Measurements from ENCODE around the gene TREX2.
A peak's percentile ranks its signal among the peaks of the same experiment; 100 is the strongest.

TREX2 gene, protein sequence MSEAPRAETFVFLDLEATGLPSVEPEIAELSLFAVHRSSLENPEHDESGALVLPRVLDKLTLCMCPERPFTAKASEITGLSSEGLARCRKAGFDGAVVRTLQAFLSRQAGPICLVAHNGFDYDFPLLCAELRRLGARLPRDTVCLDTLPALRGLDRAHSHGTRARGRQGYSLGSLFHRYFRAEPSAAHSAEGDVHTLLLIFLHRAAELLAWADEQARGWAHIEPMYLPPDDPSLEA

DNA sequence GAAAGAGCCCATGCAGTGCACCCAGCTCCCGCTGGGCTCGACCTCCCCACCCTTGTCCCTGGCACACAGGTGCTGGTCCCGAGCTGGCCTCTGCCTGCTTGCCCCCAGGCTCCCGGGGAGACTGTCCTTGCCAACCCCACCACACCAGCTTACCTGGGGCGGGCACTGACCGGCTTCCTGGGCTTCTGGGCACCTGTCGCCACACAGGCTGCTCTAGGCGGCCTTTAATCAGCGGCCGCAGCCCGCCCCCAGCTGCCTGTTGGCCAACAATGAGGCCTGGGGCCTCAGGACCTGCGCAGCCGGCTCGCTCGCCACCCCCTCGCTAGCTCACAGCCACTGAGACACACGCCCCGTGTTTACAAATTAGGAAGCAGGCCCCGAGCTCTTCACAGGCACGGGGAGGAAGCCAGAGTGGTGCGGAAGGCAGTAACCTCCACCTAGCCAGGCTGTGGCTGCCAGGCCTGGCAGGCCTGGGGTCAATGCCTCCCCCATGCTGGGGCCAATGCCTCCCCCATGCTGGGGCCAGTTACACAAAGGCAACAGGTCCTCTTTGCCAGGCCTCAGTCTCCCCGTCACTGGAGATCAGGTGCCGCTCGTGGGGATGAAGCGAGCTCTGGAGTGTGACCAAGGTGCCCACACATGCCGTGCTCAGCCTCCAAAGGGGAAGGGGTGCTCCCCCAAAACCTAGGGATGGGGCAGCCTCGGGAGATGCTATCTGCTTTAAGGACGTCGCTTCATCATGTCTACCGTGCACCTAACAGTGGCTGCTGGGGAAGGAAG lies at the start of gene TREX2:
Gene TREX2, minus strand, starts transcription at position 201 of the 780 bp plus-strand sequence. CDS start 626 bp downstream, outside the sequence.
- no peak for DNase-seq

DNA sequence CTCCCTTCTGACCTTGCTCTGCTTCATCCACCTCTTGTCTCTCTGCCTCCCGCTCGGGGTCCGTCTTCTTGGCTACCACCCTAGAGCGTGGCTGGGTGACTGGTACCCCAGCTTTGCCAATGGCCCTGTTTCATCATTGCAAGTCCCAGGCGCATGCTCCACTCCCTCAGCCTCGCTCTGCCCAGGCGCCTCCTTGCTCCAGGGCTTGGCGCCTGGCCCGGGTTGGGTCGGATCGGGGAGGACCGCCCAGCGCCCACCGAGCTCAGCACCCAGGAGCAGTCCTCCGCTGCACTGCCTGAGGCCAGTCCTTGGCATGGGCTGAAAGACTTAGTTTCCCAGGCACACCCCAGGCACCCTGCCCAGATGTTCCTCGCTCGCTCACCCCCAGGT lies 49.5 kb upstream of the TREX2 start:
- no peak for DNase-seq

DNA sequence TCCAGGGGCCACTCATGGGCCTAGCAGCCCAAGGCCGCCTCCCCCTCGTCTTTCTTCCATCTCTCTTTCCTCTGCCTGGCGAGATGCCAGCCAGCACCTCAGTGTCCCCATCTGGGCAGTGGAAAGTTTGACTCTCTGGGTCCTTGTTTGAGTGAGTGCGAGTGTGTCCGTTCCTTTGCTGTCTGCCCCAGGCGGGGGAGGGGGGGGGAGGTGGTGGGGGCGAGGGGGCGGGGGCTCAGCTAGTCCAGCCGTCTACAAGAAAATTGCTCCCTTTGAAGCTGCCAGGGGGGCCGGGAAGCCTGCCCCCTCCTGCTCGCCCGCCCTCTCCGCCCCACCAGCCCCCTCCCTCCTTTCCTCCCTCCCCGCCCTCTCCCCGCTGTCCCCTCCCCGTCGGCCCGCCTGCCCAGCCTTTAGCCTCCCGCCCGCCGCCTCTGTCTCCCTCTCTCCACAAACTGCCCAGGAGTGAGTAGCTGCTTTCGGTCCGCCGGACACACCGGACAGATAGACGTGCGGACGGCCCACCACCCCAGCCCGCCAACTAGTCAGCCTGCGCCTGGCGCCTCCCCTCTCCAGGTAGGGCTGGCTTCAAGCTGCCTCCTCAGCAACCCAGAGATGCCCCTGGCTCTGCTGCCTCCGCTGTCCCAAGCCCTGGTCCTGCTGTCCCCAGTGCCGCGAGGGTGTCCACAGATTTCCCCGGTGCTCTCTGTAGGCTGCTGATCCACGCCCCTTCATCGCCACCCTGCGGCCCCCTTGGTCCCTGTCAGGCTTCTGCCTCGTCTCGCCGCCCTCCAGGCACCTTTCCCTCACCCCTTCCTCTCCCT lies 48.9 kb upstream of the TREX2 start, which contains the start of gene BGN:
Gene BGN, plus strand, starts transcription at position 440 of the 821 bp plus-strand sequence. CDS start 9,652 bp downstream, outside the sequence.
- DNase-seq: peak; percentile 45

DNA sequence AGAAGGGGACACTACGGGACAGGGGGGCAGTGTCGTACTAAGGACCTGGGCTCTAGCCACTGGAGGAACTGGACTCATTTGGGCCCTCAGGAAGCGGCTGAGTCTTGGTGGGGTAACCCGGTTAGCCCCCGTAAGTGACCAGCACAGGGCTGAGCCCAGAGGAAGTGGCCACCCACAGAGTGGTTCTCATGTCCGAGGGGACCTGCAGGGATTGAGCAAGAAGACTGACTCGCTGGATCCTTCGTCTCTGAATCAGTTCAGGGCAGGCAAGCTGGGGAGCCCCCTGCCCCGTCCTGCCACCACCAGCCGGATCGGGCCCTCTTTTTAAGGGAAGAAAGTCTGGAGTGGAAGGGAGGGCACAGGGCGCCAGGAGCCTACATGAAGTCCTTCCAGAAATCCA lies 48.2 kb upstream of the TREX2 start:
- no peak for DNase-seq

DNA sequence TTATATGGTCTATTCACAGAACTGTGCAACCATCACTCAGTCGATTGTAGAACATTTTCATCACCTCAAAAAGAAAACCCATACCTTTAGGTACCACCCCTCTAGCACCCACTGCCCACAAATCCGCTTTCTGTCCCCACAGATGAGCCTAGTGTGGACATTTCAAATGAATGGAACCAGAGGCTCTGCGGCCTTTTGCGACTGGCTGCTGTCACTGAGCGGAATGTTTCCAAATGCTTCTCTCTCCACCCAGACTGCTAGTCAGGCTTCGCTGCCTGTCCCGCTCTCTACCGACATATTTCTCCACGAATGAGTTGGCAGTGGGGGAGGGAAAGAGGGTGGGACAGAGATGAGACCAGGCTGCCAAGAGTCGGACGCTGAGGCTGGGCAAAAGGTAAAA lies 47.2 kb upstream of the TREX2 start:
- DNase-seq: no peak

DNA sequence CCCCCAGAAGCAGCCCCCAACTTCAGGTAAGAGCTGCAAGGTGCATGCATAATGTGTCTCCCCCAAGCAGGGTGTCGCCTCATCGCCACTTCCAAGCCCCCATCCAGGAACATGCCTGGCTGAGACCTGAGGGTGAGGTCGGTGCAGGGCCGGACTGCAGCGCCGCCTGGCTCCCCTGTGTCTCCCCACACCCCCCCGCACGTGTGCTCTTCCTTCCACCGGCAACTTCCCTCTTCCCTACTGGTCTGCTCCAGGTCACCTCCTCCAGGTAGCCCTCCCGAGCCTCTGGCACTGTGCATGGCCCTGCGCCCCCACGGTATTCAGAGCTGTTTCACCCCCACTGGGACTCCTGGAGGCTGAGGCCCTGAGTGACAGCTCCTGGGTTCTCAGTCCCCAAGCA lies 46.7 kb upstream of the TREX2 start:
- DNase-seq: no peak

DNA sequence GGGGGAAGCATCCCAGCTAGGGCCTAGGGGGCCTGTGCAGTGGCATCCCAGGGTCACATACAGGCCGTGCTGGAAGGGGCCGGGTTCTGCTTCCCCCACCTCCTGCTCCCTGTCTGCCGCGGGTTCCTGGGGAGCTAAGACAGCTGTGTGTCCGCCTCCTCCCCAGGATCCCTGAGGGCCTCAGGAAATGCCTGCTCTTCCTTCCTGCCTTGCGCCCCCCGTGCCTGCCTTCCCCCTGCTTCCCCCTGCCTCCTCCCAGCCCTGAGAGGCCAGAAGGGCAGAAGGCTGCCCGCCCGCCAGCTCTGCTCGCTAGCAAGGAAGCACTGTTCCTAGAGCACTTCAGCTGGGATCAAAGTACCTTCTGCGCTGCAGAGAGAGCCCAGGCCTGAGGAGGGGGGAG lies 46.1 kb upstream of the TREX2 start:
- no peak for DNase-seq

DNA sequence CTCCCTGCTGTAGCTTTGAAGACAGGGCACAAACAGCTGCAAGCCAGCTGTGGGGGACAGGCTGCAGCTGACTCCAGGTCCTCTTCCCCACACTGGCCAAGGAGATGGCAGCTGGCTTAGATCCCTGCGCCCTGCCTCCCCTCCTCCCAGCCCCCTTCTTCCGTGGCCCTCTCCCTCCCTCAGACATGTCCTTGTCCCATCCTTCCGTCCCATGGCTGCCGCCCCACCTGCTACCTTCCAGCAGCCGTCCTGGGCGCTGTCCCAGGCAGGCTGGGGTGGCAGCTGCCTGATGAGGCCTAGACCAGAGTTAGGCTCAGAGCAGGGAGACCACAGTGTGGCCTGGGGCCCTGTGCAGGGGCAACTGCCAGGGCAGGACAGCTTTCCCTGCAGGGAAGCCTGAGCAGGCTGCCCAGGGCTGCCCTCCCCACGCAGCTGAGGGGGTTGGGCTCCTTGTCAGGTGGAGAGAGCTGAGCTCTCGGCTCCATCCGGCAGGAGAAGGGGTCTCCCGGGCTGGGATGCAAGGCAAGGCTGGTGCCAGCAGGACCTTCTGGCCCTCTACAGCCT lies 45.6 kb upstream of the TREX2 start:
- no peak for DNase-seq

DNA sequence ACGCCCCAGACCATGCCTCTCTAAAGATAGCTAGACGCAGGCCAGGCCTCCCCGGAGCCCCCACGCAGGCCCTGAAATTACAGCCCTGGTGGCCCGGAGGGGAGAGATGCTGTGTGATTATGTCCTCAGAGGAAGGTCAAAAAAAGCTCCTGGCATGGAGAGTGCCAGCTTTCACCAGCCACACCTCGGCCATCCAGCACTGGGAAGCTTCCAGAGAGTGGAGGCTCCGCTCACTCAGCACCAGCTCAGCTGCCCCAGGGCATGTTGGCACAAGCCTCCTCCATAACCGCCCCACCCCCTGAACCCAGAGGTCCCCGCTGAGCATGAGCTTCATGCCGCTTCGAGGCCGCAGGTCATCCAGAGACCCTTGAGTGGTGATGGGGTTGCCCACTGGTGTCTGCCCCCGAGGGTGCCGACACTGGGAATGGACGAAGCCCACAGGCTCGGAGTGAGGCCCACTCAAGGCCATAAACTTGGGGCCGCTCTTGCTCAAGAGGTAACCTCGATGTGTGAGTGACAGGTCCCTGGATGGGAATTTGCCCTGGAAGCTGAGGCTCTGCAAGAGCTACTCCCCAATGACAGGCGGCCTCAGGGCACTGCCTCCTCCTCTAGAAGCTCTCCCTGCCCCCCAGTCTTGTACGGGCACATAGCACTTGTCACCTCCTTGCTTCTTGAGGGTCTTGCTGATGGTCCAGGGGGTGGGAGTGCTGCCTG lies 44.5 kb upstream of the TREX2 start:
- no peak for DNase-seq

DNA sequence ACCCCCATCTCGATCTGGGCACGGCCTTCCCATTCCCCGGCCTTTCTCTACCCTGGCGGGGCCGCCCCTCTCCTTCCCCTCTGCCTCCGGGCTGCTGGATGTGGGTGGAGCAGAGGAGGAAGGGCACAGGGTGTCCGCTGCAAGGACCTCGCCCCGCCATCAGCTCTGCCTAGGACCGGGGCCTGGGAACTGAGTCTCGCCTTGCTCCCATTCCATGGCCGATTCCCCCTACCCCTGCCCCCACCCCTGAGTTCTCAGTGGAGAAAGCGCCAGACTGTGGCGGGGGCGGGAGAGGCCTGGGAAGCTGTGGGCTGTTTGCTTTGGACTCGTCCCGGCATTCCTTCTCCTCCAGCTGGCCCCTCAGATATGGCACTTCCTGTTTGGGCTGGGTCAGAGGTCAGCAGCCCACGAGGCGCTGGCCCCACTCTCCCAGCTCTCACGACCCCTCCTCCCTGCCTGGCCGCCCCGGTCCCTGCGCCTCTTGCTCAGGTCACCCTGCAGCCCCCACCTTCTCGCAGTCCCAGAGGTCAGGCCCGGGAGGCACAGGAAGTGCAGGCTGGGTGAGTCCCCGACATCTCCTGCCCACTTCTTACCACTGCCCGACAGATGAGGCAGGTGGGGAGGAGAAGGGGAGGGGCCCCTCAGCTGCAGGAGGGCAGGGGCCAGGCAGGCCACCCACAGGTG lies 42.5 kb upstream of the TREX2 start:
- DNase-seq: no peak

DNA sequence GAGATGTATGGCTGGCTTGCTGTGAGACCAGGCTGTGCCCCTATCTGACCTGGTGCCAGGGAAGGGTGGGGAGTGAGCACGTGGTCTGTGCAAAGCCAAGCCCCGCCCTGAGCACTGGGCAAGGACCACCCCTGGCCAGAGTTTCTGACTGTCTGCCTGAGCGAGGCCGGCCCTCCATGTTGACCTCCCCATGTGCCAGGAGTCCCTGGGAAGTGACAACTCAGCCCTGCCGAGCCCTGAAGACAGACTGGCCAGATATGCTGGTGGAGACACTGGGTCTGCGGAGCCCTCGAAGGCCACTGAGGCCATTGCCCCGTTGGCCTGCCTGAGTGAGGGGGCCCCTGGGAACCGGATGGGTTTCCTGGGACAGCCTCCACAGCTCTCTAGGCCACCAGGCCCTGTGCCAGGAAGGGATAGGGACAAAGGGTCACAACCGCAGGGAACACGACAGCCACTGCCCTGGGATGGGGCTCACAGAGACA lies 41.8 kb upstream of the TREX2 start:
- no peak for DNase-seq

DNA sequence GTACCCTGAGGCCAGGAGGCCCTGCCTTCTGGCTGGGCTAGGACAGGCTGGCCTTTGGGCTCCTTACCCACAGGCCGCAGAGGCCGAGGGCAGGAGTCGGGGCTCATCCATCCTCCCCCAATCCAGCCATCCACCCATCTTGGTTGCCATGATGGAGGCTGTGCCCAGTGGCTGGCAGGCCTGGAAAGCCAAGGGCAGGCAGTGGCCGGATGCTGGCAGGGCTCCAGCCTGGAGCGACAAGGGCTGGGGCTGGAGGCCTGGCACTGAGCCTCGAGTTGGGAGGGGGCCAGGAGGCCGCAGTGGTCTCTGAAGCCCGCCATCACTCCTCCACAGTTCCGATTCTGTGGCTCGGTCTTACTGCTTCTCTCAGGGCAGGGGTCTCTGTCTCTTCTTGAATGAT lies 40.3 kb upstream of the TREX2 start:
- DNase-seq: no peak

DNA sequence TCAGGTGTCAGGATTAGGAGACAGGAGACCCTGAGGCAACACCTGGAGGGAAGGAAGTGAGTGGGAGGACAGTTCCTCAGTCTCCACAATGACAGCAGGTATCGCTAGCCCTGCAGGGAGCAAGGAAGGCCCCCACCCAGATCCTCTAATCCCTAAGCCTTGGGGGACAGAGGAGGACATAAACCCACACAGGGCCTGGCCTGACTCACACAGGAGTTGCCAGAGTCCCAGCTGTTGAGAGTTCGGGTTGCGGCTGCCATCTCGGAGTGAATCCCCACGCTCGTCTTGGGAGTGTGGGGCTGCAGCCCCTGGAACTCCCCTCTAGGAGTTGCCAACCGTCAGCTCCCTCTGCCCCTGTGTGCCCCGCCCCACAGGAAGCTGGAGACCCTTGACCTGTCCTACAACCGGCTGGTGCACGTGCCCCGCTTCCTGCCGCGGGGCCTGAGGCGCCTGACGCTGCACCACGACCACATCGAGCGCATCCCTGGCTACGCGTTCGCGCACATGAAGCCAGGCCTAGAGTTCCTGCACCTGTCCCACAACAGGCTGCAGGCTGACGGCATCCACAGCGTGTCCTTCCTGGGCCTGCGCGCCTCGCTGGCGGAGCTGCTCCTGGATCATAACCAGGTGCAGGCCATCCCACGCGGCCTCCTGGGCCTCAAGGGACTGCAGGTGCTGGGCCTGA lies 39.7 kb upstream of the TREX2 start:
- no peak for DNase-seq

DNA sequence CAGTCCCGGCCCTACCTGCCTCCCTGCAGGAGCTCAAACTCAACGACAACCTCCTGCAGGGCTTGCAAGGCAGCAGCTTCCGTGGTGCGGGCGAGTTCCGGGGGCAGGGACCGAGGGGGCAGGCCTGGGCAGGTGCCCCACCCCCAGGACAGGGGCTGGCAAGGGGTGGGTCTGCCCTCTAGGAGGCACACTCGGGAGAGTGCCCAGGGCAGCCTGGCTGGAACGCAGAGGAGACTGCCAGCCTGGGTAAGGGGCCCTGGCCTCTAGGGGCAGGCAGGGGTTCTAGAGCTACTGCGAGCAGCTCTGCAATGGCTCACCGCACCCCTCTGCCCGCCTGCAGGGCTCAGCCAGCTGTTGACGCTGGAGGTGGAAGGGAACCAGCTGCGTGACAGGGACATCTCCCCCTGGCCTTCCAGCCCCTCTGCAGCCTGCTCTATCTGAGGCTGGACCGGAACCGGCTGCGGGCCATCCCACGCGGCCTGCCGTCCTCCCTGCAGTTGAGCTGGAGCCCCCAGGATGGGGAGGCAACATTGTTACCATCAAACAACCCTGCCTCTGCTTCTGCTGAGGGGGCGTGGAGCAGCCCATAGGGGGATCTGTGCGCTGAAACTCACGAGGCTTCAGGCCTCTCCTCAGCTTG lies 36.6 kb upstream of the TREX2 start:
- DNase-seq: no peak

DNA sequence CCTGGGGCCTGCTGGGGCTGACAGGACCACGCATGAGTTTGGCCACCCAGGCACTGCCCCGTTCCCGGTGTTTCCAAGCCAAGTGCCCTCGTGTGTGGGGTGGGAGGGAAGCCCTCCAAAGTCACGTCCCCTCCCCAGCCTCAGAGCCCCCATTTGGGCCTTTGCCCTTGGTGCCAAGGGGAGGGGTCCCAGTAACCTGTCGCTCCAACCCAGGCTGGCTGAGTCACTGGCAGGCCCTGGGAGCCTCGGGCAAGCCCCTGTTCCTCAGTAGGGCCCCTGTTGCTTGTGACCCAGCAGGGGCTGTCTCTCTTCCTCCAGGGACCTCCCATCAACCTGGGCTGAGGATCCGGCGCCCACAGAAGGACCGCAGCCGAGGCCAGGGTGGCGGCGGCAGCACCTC lies 35.2 kb upstream of the TREX2 start:
- no peak for DNase-seq

DNA sequence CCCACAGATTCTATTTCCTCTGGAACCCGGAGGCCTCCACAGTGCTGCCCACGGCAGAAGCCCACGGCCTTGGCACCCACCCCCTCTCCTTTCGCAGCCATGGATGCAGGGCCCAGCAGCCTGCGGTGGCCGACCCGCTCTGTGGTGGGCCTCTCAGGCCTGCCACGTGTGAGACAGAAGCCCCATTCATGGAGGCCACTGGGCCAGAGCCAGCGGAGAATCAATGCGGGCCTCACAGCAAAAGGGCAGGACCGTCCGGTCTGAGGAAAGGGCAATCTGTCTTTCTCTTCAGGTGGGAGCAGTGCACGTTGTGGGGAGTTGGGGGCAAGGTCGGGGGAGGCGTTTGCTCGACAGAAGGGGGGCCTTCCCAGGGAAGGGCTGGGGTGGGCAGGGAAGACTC lies 32.9 kb upstream of the TREX2 start:
- DNase-seq: no peak

DNA sequence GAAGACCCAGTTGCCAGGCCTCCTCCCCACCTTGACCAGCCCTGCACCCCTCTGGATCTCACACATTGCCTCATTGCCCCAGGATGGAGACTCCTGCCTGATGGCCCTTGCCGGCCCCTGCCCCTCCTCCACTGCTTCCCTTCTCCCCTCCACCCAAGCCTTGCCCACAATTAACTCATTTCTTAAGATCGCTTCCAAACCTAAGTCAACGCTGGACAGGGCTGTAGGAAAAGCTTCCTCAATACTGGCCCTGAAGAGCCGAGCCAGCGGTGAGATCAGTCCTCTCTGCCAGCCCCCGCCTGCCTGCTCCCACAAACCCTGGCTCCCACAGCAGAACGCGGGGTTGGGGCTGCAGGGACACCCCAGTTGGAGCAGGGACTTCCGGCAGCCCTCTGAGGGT lies 32.0 kb upstream of the TREX2 start:
- no peak for DNase-seq

DNA sequence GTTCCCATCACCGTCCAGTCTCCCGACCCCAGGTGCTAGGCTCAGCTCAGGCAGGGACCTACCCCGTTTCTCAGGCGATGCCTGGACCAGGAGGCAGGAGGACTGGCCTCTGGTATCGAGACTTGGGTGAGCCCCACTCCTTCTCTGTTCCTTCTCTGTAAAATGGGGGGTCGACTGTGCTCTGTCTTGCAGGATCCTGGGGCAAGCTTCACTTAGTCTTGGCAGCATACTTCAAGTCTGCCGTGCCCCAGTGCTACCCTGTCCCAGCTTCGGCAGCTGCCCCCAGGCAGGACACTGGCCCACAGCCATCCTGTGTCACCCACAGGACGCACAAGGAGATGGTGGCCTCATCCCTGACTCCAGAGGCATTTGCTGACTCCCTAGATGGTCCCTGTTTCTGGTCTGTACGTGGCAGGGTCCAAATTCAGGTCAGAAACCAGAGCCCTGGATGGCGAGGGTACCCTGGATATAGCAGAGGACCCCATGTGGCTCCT lies 31.6 kb upstream of the TREX2 start:
- no peak for DNase-seq

DNA sequence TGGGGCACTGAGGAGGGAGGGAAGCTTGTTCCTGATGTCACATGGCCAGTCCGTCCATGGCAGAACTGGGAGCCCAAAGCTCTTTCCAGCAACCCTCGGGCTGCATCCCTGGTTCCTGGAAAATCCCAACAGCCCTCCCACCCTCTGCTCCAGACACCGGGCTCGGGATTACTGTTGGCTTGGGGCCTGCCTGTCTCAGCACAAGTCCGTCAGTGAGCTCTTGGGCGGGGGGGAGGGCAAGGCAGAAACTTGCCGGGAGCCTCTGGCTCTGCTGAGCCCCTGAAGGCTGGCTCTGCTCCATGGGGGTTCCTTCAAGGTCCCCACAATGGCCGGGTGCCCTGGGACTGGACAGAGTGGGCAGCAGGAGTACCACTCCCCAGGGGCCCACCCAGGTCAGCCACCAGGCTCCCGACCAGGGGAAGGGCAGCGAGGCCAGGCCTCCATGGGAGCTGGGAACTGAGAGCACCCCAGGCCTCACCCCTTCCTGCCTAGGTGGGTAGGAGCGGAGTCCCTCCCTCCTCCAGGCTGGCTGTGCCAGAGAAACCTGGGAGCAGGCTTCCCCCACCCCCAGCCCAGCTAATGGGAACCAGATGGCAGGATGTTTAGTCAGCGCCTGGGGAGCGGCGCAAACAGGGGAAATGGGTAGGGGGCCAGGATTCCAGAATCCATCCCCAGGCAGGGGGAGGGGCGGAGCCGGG lies 31.0 kb upstream of the TREX2 start:
- DNase-seq: no peak

DNA sequence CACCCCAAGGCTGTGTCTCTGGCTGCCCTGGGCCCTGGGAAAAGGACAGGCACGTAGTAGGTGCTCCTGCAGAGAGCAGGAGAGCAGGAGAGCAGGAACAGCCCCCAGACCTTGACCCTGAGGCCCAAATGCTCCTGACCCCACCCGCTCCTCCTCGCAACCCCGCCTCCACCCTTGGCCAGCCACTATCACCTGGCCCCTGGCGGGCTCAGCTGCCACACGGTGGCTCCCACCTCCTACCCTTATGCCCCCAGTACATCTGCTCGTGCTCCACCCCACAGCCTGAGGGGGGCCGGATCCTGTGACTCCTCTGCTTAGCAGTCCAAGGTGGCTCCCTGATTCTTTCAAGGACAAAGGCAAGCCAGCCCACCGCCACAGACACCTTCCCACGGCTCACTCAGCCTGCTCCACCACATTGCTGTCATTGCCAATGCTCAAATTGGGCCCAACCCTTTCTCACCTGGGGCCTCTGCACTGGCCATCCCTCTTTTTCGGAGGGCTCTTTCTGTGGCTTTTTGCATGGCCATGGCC lies 30.0 kb upstream of the TREX2 start:
- DNase-seq: no peak

Measured in CD4-positive, alpha-beta T cell treated with Interleukin-6 for 4 hours (primary cell).